ENCODE data around the gene RASSF5.

DNA sequence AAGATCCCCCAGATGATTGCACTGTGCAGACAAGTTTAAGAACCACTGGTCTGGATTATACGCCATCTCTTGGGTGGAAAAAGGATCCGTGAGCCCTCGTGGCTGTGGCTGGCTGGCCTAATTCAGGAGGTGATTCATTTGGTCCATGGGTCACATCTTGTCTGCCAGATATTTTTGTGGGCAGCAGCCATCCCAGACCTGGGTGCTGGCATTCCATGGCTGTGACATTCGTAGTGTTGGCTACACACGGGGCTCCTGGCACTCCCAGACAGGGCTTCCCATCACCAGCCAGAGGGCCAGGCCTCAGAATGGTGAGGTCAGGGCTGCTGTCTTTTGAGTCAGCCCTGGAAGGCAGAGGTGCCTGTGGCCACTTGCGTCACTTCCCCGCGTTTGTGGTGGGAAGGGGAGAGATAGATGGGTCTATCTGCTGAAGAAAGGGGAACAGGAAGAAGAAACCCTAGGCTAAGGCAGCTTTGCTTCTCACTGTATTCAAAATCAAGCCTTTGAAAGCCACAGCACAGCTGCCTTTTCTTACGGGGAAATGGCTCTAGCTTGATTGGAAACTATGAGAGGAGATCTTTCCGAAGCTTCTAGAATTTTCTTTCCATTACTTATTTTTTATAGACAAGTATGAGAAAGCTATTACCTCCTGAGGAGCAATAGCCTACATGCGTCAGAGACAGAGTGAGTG lies 72.6 kb downstream of the RASSF5 start:
- TF ChIP-seq POLR2AphosphoS5 (IDR thresholded peaks at IDR 0.05; ENCODE audit: low read depth, low read length) (no peak), SIN3A (IDR thresholded peaks at IDR 0.05; ENCODE audit: borderline replicate concordance, insufficient read depth, low read length) (no peak), TAF1 (IDR thresholded peaks at IDR 0.05; ENCODE audit: borderline replicate concordance, insufficient read depth, low read length) (no peak)

Measured in PFSK-1 (cell line).